Endothelial cell of umbilical vein (primary cell): Measurements from ENCODE around the gene MCC. TPM values are rescaled to one million over a fixed set of nuclear protein-coding genes. Genes with fewer than 3 reads are reported as not detected.

Experiments used
- BruUV-seq: library from RNA; stranded (reverse); fragments of 400-500 nt; replicated peaks from 2 replicates; lab custom pipeline; 2021; lab: Mats Ljungman, UMichigan
- CTCF ChIA-PET: fragments of 300-600, 350-600 bp; sonication (Branson Sonifier 250); formaldehyde crosslinking; loops from one replicate; lab custom pipeline; 2021; ENCODE audit warnings: antibody characterized with exemption, inconsistent platforms; lab: Charles Lee
- POLR2A ChIA-PET: fragments of 300-600, 350-600 bp; sonication (Branson Sonifier 250); formaldehyde crosslinking; loops from one replicate; lab custom pipeline; 2021; ENCODE audit warnings: antibody characterized with exemption, inconsistent platforms; lab: Charles Lee
- DNase-seq: peaks from one replicate; pipeline ENCODE4 v3.0.0-alpha.2; 2011; ENCODE audit warnings: low read depth, low spot score
- FAIRE-seq: peaks from 2 replicates; lab custom pipeline; 2011; peaks lifted over from hg19 to GRCh38; lab: Jason Lieb, UNC
- H2AFZ ChIP-seq: 2 replicates; pipeline ENCODE4 v1.6.0; 2012; ENCODE audit warnings: low read depth, low read length, control low read depth, inconsistent platforms
- H3K27ac ChIP-seq: 2 replicates; pipeline ENCODE4 v1.5.1; 2011; ENCODE audit warnings: low read depth, mild to moderate bottlenecking, control low read depth, low read length, moderate library complexity; ENCODE audit not compliant: insufficient read depth
- H3K27me3 ChIP-seq, 2 experiments: 2 replicates each; pipeline versions ENCODE4 v1.6.0 to v1.6.1; 2011; ENCODE audit warnings: low read length in 2 of 2, mixed read lengths in 1 of 2; ENCODE audit not compliant: control insufficient read depth in 2 of 2, insufficient read depth in 2 of 2
- H3K36me3 ChIP-seq, 2 experiments: 2 replicates in 1 of 2; 3 replicates in 1 of 2; pipeline ENCODE4 v1.5.1; 2011; ENCODE audit warnings: low read length in 2 of 2, mild to moderate bottlenecking in 1 of 2, moderate library complexity in 1 of 2; ENCODE audit not compliant: control insufficient read depth in 2 of 2, insufficient read depth in 2 of 2; ENCODE audit errors: extremely low read depth in 1 of 2
- H3K4me1 ChIP-seq: 3 replicates; pipeline ENCODE4 v1.5.1; 2011; ENCODE audit warnings: mild to moderate bottlenecking, low read length; ENCODE audit not compliant: control insufficient read depth, insufficient read depth; ENCODE audit errors: extremely low read depth
- H3K4me2 ChIP-seq: 2 replicates; pipeline ENCODE4 v1.6.1; 2011; ENCODE audit warnings: low read length, control low read depth, mixed read lengths; ENCODE audit not compliant: insufficient read depth
- H3K4me3 ChIP-seq, 3 experiments: fragments of 200-600 bp in 1 of 3; sonication (generic), shearing (Covaris generic) in 1 of 3; replicated peaks in 1 of 3; 2 replicates each; pipeline ENCODE4 v1.5.1; 2011 to 2016; ENCODE audit warnings: control low read depth in 3 of 3, low read length in 3 of 3, mild to moderate bottlenecking in 2 of 3, inconsistent platforms in 1 of 3, low read depth in 1 of 3, moderate library complexity in 1 of 3; ENCODE audit not compliant: insufficient read depth in 1 of 3
- H3K79me2 ChIP-seq: 2 replicates; pipeline ENCODE4 v1.6.0; 2012; ENCODE audit warnings: low read length, inconsistent platforms; ENCODE audit not compliant: control insufficient read depth, insufficient read depth
- H3K9ac ChIP-seq: replicated peaks from 2 replicates; pipeline ENCODE3; 2011; ENCODE audit warnings: low read length, control low read depth; ENCODE audit not compliant: insufficient read depth; ENCODE audit errors: extremely low read depth
- H3K9me1 ChIP-seq: replicated peaks from 3 replicates; pipeline ENCODE4 v1.6.0; 2011; ENCODE audit warnings: mild to moderate bottlenecking, low read length; ENCODE audit not compliant: control insufficient read depth, insufficient read depth; ENCODE audit errors: extremely low read depth
- H3K9me3 ChIP-seq: replicated peaks from 2 replicates; pipeline ENCODE4 v1.5.1; 2012; ENCODE audit warnings: low read length, inconsistent platforms; ENCODE audit not compliant: control insufficient read depth, insufficient read depth
- H4K20me1 ChIP-seq: replicated peaks from 2 replicates; pipeline ENCODE3; 2011; ENCODE audit warnings: mild to moderate bottlenecking, low read length; ENCODE audit not compliant: control insufficient read depth, insufficient read depth; ENCODE audit errors: extremely low read depth
- CTCF ChIP-seq, 2 donors: IDR thresholded peaks; 1 replicate in 1 of 2; 2 replicates in 1 of 2; pipeline ENCODE4 v1.5.1; 2011; ENCODE audit warnings: low read length in 2 of 2, mild to moderate bottlenecking in 2 of 2, moderate library complexity in 2 of 2, control low read depth in 1 of 2, inconsistent platforms in 1 of 2, low read depth in 1 of 2; ENCODE audit not compliant: insufficient read depth in 1 of 2; ENCODE audit errors: extremely low read depth in 1 of 2
- EZH2 ChIP-seq: IDR thresholded peaks from 2 replicates; pipeline ENCODE4 v1.6.1; 2012; ENCODE audit warnings: borderline replicate concordance, low read depth, mild to moderate bottlenecking, moderate library complexity, low read length, inconsistent platforms; ENCODE audit not compliant: severe bottlenecking
- FOS ChIP-seq: IDR thresholded peaks from 2 replicates; pipeline ENCODE4 v1.6.1; 2011; ENCODE audit warnings: mild to moderate bottlenecking, low read length, moderate library complexity, borderline replicate concordance; ENCODE audit not compliant: insufficient read depth
- GATA2 ChIP-seq: IDR thresholded peaks from 2 replicates; pipeline ENCODE4 v1.7.0; 2011; ENCODE audit warnings: low read depth, mild to moderate bottlenecking, moderate library complexity, mixed read lengths, low read length; ENCODE audit not compliant: insufficient read length, insufficient read depth
- JUN ChIP-seq: IDR thresholded peaks from 2 replicates; pipeline ENCODE4 v1.6.1; 2011; ENCODE audit warnings: borderline replicate concordance, low read depth; ENCODE audit not compliant: insufficient read length, insufficient read depth
- MAX ChIP-seq: IDR thresholded peaks from 2 replicates; pipeline ENCODE4 v1.6.1; 2011; ENCODE audit not compliant: insufficient read depth, insufficient read length
- MYC ChIP-seq: IDR thresholded peaks from one replicate; pipeline ENCODE4 v1.6.1; 2011; ENCODE audit warnings: mild to moderate bottlenecking, low read depth, low read length
- POLR2A ChIP-seq: IDR thresholded peaks from 2 replicates; pipeline ENCODE4 v1.6.1; 2012; ENCODE audit warnings: low read depth, mild to moderate bottlenecking, control low read depth, low read length
- POLR2AphosphoS5 ChIP-seq: IDR thresholded peaks from 2 replicates; pipeline ENCODE4 v1.6.1; 2012; ENCODE audit warnings: low read depth, mild to moderate bottlenecking, control low read depth, low read length, moderate library complexity; ENCODE audit not compliant: insufficient read depth
- dilution Hi-C: fragments of 300-500 bp; cut with MboI; formaldehyde crosslinking; loops from one replicate; pipeline ENCODE4 v1.15.0; 2019; ENCODE audit warnings: low sequenced_read_pairs; ENCODE audit not compliant: extremely low pct_ligation_motif_present
- intact Hi-C: fragments of 100-400 bp; cut with micrococcal nuclease; formaldehyde crosslinking; loops from one replicate; pipeline ENCODE4 v1.10.0; 2022
- polyA plus RNA-seq, 4 experiments: library from polyadenylated mRNA; depleted of rRNA in 3 of 4; stranded (reverse) in 3 of 4; unstranded in 1 of 4; fragments of >200 nt; gene quantifications; 2 replicates each; pipeline versions ENCODE4 v1.2.1 to v1.2.3, GENCODE V29; 2011 to 2012; ENCODE audit warnings: missing spikeins in 1 of 4
- total RNA-seq: library from RNA; stranded (reverse); gene quantifications from 2 replicates; pipeline ENCODE4 v1.2.3, GENCODE V29; 2021

MCC gene
- total and polyA plus RNA-seq, 2 donors (not counting 3 experiments of a cell fraction or from before 2014, with no cell fraction given), result 6.9 to 27.5 TPM

GRCh38 chr5:113172231-113172826, 315.9 kb downstream of the MCC start:
- DNase-seq (no peak), FAIRE-seq (peak; percentile 61)
- H3K9me1 ChIP-seq, result no peaks in the 10 kb centered on the region
- H3K4me3 ChIP-seq, result no peak overlapping the region
- no peak overlapping the region for H2AFZ ChIP-seq
- H3K79me2 ChIP-seq, result no peaks in the 10 kb centered on the region
- intact Hi-C loops (no loop called here), dilution Hi-C loops (no loop called here)
- H3K9me3 ChIP-seq, result no peaks in the 10 kb centered on the region
- CTCF ChIA-PET, result interaction anchor here (1.4 to 2.2 kb wide), 2 partner anchors 11 to 176 kb away, joined by 4 to 6 read pairs; no protein-coding TSS in a partner anchor
- H3K27me3 ChIP-seq, result no peaks in the 10 kb centered on the region
- peaks cover 5% of the 10 kb centered on the region for H3K4me1 ChIP-seq
- BruUV-seq, result no TSS peak
- H3K9ac ChIP-seq, result no peak overlapping the region
- POLR2A ChIA-PET, result no interaction called here
- no peak overlapping the region for H3K27ac ChIP-seq
- no peaks in the 10 kb centered on the region for H3K36me3 ChIP-seq
- no peak overlapping the region for H3K4me2 ChIP-seq
- TF ChIP-seq CTCF (IDR thresholded peaks at IDR 0.05; ENCODE audit: extremely low read depth in 1 of 2, insufficient read depth in 1 of 2, low read depth in 1 of 2, low read length in 2 of 2), result no peak
- no peak for TF ChIP-seq EZH2
- TF ChIP-seq FOS, result no peak
- no peak for TF ChIP-seq JUN
- TF ChIP-seq POLR2AphosphoS5, result no peak
- TF ChIP-seq POLR2A, result no peak
- TF ChIP-seq GATA2, result no peak
- no peak for TF ChIP-seq MYC
- no peak for TF ChIP-seq MAX
- H4K20me1 ChIP-seq, result peaks cover 2% of the 10 kb centered on the region
